ENCODE data around the gene PER2. TPM values are rescaled to one million over a fixed set of nuclear protein-coding genes. Genes with fewer than 3 reads are reported as not detected.

PER2 gene
- total and polyA plus RNA-seq, 2 of the 13 experiments (the other 11 are each of a cell fraction or from before 2014, with no cell fraction given) = 5.1 to 9.4 TPM

GRCh38 chr2:238305965-238306671 lies 17.7 kb upstream of the PER2 start (continued):
- TF ChIP-seq ZNF12 (CRISPR knock-in tag; IDR thresholded peaks at IDR 0.05) = peak; percentile 59
- TF ChIP-seq, protein P1, sequence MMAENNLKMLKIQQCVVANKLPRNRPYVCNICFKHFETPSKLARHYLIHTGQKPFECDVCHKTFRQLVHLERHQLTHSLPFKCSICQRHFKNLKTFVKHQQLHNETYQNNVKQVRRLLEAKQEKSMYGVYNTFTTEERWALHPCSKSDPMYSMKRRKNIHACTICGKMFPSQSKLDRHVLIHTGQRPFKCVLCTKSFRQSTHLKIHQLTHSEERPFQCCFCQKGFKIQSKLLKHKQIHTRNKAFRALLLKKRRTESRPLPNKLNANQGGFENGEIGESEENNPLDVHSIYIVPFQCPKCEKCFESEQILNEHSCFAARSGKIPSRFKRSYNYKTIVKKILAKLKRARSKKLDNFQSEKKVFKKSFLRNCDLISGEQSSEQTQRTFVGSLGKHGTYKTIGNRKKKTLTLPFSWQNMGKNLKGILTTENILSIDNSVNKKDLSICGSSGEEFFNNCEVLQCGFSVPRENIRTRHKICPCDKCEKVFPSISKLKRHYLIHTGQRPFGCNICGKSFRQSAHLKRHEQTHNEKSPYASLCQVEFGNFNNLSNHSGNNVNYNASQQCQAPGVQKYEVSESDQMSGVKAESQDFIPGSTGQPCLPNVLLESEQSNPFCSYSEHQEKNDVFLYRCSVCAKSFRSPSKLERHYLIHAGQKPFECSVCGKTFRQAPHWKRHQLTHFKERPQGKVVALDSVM (CRISPR knock-in tag; IDR thresholded peaks at IDR 0.05) = 0 out of 2 replicates have a peak, but pooled peaks have one; percentile 64
- TF ChIP-seq HNF4G (IDR thresholded peaks at IDR 0.05; ENCODE audit: borderline replicate concordance, low read depth, low read length) = 0 out of 2 replicates have a peak, but pooled peaks have one; percentile 14
- no peak for TF ChIP-seq HNF4G (CRISPR knock-in tag; IDR thresholded peaks at IDR 0.05; ENCODE audit: borderline replicate concordance, low read depth)
- TF ChIP-seq ZNF362 (CRISPR knock-in tag; IDR thresholded peaks at IDR 0.05; ENCODE audit: borderline replicate concordance) = peak; percentile 89
- peak; percentile 29; the same call in 1 of the 2 replicates for TF ChIP-seq HNF4A (CRISPR knock-in tag; IDR thresholded peaks at IDR 0.05)
- TF ChIP-seq MBNL3 (CRISPR knock-in tag; conservative IDR thresholded peaks at IDR 0.05) = no peak
- TF ChIP-seq RXRA (CRISPR knock-in tag; IDR thresholded peaks at IDR 0.05) = no peak
